WTC11 (cell line): ENCODE results near the gene ZNF467. TPM values are rescaled to one million over a fixed set of nuclear protein-coding genes. Genes with fewer than 3 reads are reported as not detected.

Experiments used
- ATAC-seq: fragments of 200-7000 bp; cut with Tn5 transposase; 2 replicates; pipeline ENCODE4 v1.10.0; 2021; ENCODE audit warnings: mild to moderate bottlenecking, moderate library complexity
- CTCF ChIA-PET: fragments of 300-600 bp; sonication (Branson Sonifier 250); formaldehyde crosslinking; loops from one replicate; lab custom pipeline; 2021; ENCODE audit warnings: antibody characterized with exemption; lab: Charles Lee
- POLR2A ChIA-PET: fragments of 350-600 bp; sonication (Branson Sonifier 250); formaldehyde crosslinking; loops from one replicate; lab custom pipeline; 2021; ENCODE audit warnings: antibody characterized with exemption; lab: Charles Lee
- DNase-seq: peaks from one replicate; pipeline ENCODE4 v3.0.0; 2021; ENCODE audit warnings: low spot score
- H3K27ac Mint-ChIP-seq: 2 replicates; pipeline ENCODE4 v1.8.0; 2021; ENCODE audit warnings: mixed read lengths
- H3K27me3 Mint-ChIP-seq: 2 replicates; pipeline ENCODE4 v1.8.0; 2021; ENCODE audit warnings: low read depth, mild to moderate bottlenecking, moderate library complexity, mixed read lengths
- H3K36me3 Mint-ChIP-seq: 2 replicates; pipeline ENCODE4 v1.8.0; 2021; ENCODE audit warnings: mixed read lengths
- H3K4me1 Mint-ChIP-seq: 2 replicates; pipeline ENCODE4 v1.8.0; 2022; ENCODE audit warnings: mixed read lengths
- H3K4me3 Mint-ChIP-seq: 2 replicates; pipeline ENCODE4 v1.8.0; 2021; ENCODE audit warnings: mild to moderate bottlenecking, moderate library complexity, mixed read lengths
- H3K9me3 Mint-ChIP-seq: 2 replicates; pipeline ENCODE4 v1.8.0; 2021; ENCODE audit warnings: mixed read lengths
- CREB1 ChIP-seq: sonication (generic); formaldehyde crosslinking; IDR thresholded peaks from 2 replicates; pipeline ENCODE4 v1.8.0; 2023; ENCODE audit warnings: mild to moderate bottlenecking, missing genetic modification reagents
- GABPB1 ChIP-seq: sonication (generic); formaldehyde crosslinking; IDR thresholded peaks from 2 replicates; pipeline ENCODE4 v1.8.1; 2023; ENCODE audit warnings: mild to moderate bottlenecking, missing genetic modification reagents
- HMGA2 ChIP-seq: fragments of 250-450 bp; sonication (Bioruptor Pico); IDR thresholded peaks from 2 replicates; pipeline ENCODE4 v1.4.0; 2021; ENCODE audit warnings: mild to moderate bottlenecking, moderate library complexity
- MYBL2 ChIP-seq: sonication (generic); formaldehyde crosslinking; IDR thresholded peaks from 2 replicates; pipeline ENCODE4 v1.8.1; 2023; ENCODE audit warnings: mild to moderate bottlenecking, moderate library complexity, missing genetic modification reagents
- NR1H2 ChIP-seq: sonication (generic); formaldehyde crosslinking; IDR thresholded peaks from 2 replicates; pipeline ENCODE4 v1.9.0; 2021; ENCODE audit warnings: mild to moderate bottlenecking, moderate library complexity, missing genetic modification reagents
- PRRX2 ChIP-seq: fragments of 250-450 bp; sonication (Bioruptor Pico); IDR thresholded peaks from 2 replicates; pipeline ENCODE4 v1.8.0; 2021; ENCODE audit warnings: mild to moderate bottlenecking
- RELA ChIP-seq: sonication (generic); formaldehyde crosslinking; IDR thresholded peaks from 2 replicates; pipeline ENCODE4 v1.8.1; 2022; ENCODE audit warnings: missing genetic modification reagents, mild to moderate bottlenecking, borderline replicate concordance
- SP1 ChIP-seq: sonication (generic); formaldehyde crosslinking; conservative IDR thresholded peaks from 2 replicates; pipeline ENCODE4 v1.8.1; 2022; ENCODE audit warnings: missing genetic modification reagents
- ZNF219 ChIP-seq: sonication (generic); formaldehyde crosslinking; IDR thresholded peaks from 2 replicates; pipeline ENCODE4 v1.8.0; 2023; ENCODE audit warnings: missing genetic modification reagents, mild to moderate bottlenecking, borderline replicate concordance
- ZNF263 ChIP-seq: sonication (generic); formaldehyde crosslinking; IDR thresholded peaks from 2 replicates; pipeline ENCODE4 v1.8.1; 2022; ENCODE audit warnings: low read depth, mild to moderate bottlenecking, moderate library complexity, missing genetic modification reagents
- ZNF317 ChIP-seq: sonication (generic); formaldehyde crosslinking; IDR thresholded peaks from 2 replicates; pipeline ENCODE4 v1.8.1; 2023; ENCODE audit warnings: low read depth, mild to moderate bottlenecking, moderate library complexity, missing genetic modification reagents, borderline replicate concordance
- total RNA-seq: library from RNA; stranded (reverse); gene quantifications from 3 replicates; pipeline ENCODE4 v1.2.3, GENCODE V29; 2021
- TF ChIP-seq, protein P1 (sequence below): fragments of 250-450 bp; sonication (Bioruptor Pico); IDR thresholded peaks from 2 replicates; pipeline ENCODE4 v1.9.0; 2021; ENCODE audit warnings: mild to moderate bottlenecking, borderline replicate concordance
- TF ChIP-seq, protein P2 (sequence below): sonication (generic); formaldehyde crosslinking; IDR thresholded peaks from 2 replicates; pipeline ENCODE4 v1.8.0; 2023; ENCODE audit warnings: mild to moderate bottlenecking, missing genetic modification reagents
- TF ChIP-seq, protein P3 (sequence below): sonication (generic); formaldehyde crosslinking; IDR thresholded peaks from 2 replicates; pipeline ENCODE4 v1.8.1; 2023; ENCODE audit warnings: mild to moderate bottlenecking, moderate library complexity, missing genetic modification reagents
- TF ChIP-seq, protein P4 (sequence below): sonication (generic); formaldehyde crosslinking; IDR thresholded peaks from 2 replicates; pipeline ENCODE4 v1.8.1; 2023; ENCODE audit warnings: mild to moderate bottlenecking, missing genetic modification reagents, moderate library complexity
- TF ChIP-seq, protein P5 (sequence below): fragments of 250-450 bp; sonication (Bioruptor Pico); IDR thresholded peaks from 2 replicates; pipeline ENCODE4 v2.1.2; 2022; ENCODE audit warnings: mild to moderate bottlenecking, moderate library complexity
- TF ChIP-seq, protein P6 (sequence below): sonication (generic); formaldehyde crosslinking; IDR thresholded peaks from 2 replicates; pipeline ENCODE4 v1.8.1; 2022; ENCODE audit warnings: mild to moderate bottlenecking, moderate library complexity, missing genetic modification reagents

Gene ZNF467
- total RNA-seq, 1 experiment from 2014 or later, result 0.70 TPM

DNA sequence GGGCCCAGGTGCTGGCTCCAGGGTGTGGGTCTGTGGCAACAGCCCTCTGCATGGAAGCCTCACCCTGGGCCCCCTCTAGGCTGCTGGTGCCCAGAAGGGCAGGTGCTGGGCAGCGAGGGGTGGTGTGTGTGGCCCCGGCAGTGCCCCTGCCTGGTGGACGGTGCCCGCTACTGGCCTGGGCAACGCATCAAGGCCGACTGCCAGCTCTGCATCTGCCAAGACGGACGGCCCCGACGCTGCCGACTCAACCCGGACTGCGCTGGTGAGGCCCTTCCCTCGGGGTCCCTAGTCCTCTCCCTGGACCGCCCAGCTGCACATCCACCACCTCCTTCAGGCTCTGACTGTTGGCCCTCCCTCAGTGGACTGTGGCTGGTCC lies 18.8 kb upstream of the ZNF467 start:
- no peak overlapping the region for H3K27ac Mint-ChIP-seq
- no peak for DNase-seq
- no peak overlapping the region for H3K4me3 Mint-ChIP-seq
- no peak for ATAC-seq
- peaks cover 7% of the 10 kb centered on the region; the same call in 1 of the 2 replicates for H3K4me1 Mint-ChIP-seq
- no peaks in the 10 kb centered on the region for H3K36me3 Mint-ChIP-seq
- peaks cover 47% of the 10 kb centered on the region for H3K27me3 Mint-ChIP-seq
- POLR2A ChIA-PET, result interaction anchor here (1.4 kb wide), 1 partner anchor 67 kb away, joined by 3 read pairs; no protein-coding TSS in a partner anchor
- TF ChIP-seq HMGA2 (CRISPR knock-in tag) (no peak), ZNF219 (no peak), SP1 (CRISPR knock-in tag) (no peak), RELA (CRISPR knock-in tag) (no peak), NR1H2 (CRISPR knock-in tag) (no peak), CREB1 (no peak), ZNF317 (CRISPR knock-in tag) (no peak), ZNF263 (CRISPR knock-in tag) (no peak), PRRX2 (no peak), GABPB1 (CRISPR knock-in tag) (no peak)
- TF ChIP-seq, protein P1, sequence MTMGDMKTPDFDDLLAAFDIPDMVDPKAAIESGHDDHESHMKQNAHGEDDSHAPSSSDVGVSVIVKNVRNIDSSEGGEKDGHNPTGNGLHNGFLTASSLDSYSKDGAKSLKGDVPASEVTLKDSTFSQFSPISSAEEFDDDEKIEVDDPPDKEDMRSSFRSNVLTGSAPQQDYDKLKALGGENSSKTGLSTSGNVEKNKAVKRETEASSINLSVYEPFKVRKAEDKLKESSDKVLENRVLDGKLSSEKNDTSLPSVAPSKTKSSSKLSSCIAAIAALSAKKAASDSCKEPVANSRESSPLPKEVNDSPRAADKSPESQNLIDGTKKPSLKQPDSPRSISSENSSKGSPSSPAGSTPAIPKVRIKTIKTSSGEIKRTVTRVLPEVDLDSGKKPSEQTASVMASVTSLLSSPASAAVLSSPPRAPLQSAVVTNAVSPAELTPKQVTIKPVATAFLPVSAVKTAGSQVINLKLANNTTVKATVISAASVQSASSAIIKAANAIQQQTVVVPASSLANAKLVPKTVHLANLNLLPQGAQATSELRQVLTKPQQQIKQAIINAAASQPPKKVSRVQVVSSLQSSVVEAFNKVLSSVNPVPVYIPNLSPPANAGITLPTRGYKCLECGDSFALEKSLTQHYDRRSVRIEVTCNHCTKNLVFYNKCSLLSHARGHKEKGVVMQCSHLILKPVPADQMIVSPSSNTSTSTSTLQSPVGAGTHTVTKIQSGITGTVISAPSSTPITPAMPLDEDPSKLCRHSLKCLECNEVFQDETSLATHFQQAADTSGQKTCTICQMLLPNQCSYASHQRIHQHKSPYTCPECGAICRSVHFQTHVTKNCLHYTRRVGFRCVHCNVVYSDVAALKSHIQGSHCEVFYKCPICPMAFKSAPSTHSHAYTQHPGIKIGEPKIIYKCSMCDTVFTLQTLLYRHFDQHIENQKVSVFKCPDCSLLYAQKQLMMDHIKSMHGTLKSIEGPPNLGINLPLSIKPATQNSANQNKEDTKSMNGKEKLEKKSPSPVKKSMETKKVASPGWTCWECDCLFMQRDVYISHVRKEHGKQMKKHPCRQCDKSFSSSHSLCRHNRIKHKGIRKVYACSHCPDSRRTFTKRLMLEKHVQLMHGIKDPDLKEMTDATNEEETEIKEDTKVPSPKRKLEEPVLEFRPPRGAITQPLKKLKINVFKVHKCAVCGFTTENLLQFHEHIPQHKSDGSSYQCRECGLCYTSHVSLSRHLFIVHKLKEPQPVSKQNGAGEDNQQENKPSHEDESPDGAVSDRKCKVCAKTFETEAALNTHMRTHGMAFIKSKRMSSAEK (CRISPR knock-in tag), result no peak
- TF ChIP-seq, protein P2, sequence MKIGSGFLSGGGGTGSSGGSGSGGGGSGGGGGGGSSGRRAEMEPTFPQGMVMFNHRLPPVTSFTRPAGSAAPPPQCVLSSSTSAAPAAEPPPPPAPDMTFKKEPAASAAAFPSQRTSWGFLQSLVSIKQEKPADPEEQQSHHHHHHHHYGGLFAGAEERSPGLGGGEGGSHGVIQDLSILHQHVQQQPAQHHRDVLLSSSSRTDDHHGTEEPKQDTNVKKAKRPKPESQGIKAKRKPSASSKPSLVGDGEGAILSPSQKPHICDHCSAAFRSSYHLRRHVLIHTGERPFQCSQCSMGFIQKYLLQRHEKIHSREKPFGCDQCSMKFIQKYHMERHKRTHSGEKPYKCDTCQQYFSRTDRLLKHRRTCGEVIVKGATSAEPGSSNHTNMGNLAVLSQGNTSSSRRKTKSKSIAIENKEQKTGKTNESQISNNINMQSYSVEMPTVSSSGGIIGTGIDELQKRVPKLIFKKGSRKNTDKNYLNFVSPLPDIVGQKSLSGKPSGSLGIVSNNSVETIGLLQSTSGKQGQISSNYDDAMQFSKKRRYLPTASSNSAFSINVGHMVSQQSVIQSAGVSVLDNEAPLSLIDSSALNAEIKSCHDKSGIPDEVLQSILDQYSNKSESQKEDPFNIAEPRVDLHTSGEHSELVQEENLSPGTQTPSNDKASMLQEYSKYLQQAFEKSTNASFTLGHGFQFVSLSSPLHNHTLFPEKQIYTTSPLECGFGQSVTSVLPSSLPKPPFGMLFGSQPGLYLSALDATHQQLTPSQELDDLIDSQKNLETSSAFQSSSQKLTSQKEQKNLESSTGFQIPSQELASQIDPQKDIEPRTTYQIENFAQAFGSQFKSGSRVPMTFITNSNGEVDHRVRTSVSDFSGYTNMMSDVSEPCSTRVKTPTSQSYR, result no peak
- TF ChIP-seq, protein P3, sequence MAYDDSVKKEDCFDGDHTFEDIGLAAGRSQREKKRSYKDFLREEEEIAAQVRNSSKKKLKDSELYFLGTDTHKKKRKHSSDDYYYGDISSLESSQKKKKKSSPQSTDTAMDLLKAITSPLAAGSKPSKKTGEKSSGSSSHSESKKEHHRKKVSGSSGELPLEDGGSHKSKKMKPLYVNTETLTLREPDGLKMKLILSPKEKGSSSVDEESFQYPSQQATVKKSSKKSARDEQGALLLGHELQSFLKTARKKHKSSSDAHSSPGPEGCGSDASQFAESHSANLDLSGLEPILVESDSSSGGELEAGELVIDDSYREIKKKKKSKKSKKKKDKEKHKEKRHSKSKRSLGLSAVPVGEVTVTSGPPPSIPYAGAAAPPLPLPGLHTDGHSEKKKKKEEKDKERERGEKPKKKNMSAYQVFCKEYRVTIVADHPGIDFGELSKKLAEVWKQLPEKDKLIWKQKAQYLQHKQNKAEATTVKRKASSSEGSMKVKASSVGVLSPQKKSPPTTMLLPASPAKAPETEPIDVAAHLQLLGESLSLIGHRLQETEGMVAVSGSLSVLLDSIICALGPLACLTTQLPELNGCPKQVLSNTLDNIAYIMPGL, result no peak
- no peaks in the 10 kb centered on the region for H3K9me3 Mint-ChIP-seq
- CTCF ChIA-PET, result interaction anchor here (2.7 to 5.0 kb wide), 2 partner anchors 28 to 57 kb away, joined by 13 to 51 read pairs; no protein-coding TSS in a partner anchor

DNA sequence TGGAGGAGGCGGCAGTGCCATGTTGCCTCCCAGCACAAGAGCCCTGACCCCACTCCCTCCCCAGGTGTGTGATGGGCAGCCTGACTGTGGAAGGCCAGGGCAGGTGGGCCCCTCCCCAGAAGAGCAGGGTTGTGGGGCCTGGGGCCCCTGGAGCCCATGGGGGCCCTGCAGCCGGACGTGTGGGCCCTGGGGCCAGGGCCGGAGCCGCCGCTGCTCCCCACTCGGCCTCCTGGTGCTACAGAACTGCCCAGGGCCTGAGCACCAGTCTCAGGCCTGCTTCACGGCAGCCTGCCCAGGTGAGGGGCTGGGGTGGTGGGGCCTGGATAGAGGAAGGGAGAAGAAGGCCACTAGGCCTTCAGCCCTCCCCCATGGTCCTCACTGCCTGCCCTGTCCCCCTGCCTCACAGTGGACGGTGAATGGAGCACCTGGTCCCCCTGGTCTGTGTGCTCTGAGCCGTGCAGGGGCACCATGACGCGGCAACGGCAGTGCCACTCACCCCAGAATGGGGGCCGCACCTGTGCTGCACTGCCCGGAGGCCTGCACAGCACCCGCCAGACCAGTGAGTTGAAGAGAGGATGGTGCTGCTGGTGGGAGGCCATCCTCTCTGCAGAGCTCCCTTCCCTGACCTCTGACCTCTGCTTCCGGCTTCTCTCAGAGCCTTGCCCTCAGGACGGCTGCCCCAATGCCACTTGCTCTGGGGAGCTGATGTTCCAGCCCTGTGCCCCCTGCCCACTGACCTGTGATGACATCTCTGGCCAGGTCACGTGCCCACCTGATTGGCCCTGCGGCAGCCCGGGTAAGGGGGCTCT lies 18.2 kb upstream of the ZNF467 start:
- Mint-ChIP-seq H3K27ac (no peak overlapping the region), H3K36me3 (no peaks in the 10 kb centered on the region), H3K27me3 (peaks cover 47% of the 10 kb centered on the region), H3K4me3 (no peak overlapping the region), H3K9me3 (no peaks in the 10 kb centered on the region), H3K4me1 (peaks cover 7% of the 10 kb centered on the region; the same call in 1 of the 2 replicates)
- ChIA-PET POLR2A (interaction anchor here (1.4 kb wide), 1 partner anchor 67 kb away, joined by 3 read pairs; no protein-coding TSS in a partner anchor), CTCF (interaction anchor here (1.2 to 5.0 kb wide), 8 partner anchors 7 to 58 kb away, joined by 3 to 51 read pairs (median 12); no protein-coding TSS in a partner anchor)
- DNase-seq (no peak), ATAC-seq (no peak)
- TF ChIP-seq, protein P4, sequence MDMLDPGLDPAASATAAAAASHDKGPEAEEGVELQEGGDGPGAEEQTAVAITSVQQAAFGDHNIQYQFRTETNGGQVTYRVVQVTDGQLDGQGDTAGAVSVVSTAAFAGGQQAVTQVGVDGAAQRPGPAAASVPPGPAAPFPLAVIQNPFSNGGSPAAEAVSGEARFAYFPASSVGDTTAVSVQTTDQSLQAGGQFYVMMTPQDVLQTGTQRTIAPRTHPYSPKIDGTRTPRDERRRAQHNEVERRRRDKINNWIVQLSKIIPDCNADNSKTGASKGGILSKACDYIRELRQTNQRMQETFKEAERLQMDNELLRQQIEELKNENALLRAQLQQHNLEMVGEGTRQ, result no peak
- TF ChIP-seq, protein P1 (CRISPR knock-in tag), result no peak
- TF ChIP-seq, protein P5, sequence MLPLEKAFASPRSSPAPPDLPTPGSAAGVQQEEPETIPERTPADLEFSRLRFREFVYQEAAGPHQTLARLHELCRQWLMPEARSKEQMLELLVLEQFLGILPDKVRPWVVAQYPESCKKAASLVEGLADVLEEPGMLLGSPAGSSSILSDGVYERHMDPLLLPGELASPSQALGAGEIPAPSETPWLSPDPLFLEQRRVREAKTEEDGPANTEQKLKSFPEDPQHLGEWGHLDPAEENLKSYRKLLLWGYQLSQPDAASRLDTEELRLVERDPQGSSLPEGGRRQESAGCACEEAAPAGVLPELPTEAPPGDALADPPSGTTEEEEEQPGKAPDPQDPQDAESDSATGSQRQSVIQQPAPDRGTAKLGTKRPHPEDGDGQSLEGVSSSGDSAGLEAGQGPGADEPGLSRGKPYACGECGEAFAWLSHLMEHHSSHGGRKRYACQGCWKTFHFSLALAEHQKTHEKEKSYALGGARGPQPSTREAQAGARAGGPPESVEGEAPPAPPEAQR (CRISPR knock-in tag), result no peak
- TF ChIP-seq, protein P6, sequence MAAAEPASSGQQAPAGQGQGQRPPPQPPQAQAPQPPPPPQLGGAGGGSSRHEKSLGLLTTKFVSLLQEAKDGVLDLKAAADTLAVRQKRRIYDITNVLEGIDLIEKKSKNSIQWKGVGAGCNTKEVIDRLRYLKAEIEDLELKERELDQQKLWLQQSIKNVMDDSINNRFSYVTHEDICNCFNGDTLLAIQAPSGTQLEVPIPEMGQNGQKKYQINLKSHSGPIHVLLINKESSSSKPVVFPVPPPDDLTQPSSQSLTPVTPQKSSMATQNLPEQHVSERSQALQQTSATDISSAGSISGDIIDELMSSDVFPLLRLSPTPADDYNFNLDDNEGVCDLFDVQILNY (CRISPR knock-in tag), result no peak
- TF ChIP-seq MYBL2 (CRISPR knock-in tag), result no peak
